NCI-H526 (cell line): ENCODE measurements around the gene SYT9.

Experiments used
- DNase-seq, 2 experiments: peaks; one replicate each; lab custom pipeline; 2025; lab: John Stamatoyannopoulos, UW

SYT9 gene

DNA sequence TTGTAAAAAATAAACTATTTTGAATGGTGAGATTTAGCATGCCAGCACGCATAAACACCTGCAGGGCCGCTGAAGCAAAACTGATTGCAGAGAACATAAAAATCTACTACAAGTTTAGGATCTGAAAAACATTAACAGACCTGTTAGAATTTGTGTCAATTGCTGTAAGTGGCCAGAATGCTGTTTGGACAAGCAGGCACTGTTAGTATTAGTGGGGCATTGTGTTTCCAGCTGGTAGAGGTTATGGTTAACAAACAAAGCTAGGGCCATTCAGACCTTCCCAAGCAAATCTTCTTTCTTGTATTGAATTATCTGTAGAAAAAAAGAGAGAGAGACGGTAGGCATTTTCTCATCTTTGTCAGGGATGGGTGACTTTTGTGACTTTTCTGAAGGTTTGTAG lies 176.0 kb downstream of the SYT9 start:
- DNase-seq, result no peak

DNA sequence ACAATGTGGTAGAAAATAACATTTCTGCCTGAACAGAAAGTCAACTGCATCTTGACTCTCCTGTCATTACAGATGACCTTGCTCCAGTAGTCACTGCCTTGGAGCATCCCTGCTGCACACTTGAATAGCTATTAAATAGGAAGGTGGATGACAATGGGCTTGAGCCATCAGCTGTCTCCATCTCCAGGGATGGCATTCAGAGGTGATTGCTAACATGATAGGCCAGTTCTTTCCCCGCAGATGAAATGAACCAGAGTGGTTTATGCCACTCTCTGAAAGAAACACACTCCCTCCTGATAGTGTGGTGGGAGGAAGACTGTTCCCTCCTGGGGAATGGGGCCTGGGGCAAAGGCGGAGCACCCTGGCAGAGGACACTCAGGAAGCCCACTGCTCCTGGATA lies 176.5 kb downstream of the SYT9 start:
- no peak for DNase-seq

- DNase-seq, result no peak
These were observed 178.8 kb downstream of the SYT9 start for GRCh38 chr11:7430496-7430895.

DNA sequence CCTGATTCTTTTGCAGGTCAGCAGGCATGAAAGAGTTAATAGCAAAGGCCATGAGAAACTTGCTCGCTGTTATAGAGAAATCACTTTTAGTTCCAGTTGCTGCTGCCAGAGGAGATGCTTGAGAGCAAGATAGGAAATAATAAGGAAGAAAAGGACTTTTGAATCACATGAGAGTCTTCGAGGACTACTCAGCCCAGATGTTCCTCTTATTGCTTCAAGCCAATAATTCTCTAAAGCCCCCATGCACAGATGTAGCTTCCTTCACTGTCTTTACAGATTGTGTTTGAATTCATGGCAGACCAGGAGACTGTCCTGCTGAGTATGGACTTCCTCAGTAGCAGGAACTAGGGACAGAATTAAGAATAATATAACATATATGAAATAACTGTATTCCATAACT lies 183.5 kb downstream of the SYT9 start:
- no peak for DNase-seq

DNA sequence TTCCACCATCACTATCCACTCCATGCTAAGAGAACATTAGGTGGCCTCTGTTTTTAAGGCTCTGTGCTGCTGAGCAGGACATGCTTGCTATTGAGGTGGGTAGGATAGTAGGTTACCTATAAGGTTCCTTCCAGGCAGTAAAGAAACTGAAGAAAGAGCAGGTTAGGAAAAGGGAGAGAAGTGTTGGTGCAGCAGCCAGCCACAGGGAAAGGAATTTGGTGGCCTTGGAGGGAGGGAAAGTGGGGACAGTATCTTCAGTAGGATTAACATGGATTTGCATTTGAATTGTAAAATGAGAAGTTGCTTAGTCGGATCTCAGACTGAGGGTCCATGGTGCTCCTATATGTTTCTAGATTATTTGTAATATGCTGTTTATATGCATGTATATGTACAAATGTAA lies 184.4 kb downstream of the SYT9 start:
- no peak for DNase-seq

DNA sequence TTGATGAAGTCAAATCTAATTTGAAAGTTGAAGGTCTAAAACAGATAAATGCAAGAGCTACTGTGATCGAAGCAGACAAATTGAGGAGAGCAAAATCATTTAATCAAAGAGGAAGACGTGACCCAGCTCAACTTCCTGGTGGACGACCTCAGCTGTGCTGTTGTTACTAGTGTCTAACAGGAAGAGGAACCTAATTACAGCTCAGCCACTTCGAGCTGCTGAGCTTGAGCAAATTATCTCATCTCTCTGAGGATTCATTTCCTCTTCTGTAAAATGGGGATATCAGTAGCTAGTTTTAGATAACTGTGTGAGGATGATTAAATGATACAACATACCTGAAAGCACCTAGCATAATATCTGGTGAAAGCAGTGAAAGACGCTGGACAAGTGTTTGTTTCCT lies 185.0 kb downstream of the SYT9 start:
- DNase-seq, result no peak

GRCh38 chr11:7437696-7438095 lies 186.0 kb downstream of the SYT9 start:
- DNase-seq, result no peak

DNA sequence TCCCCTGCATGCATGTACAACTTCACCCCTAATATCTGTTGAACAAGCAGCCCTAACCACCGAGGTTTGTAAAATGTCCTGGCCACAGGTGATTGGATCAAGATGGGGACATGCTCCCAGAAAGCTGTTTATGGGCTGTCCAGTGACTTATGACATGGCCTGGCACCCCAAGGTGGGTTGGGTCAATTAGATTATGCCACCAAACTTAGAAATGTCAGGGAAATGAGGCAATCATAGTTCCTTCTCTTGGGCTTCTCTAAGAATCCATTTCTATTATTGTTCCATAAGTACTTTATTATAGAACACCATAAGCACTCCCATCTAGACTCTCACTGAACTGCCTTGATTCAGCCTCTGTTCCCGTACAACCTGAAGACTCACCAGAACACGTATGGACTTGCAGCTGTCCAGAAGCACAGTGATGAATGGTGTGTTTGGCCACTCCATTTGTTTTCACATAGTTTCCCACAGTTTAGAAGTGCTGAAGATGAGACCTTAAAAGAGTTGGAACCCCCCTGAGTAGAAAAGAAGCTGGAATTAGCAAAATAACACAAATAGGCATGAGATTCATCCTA lies 188.1 kb downstream of the SYT9 start:
- DNase-seq, result no peak

- DNase-seq, result peak in 1 of 2 experiments; percentile 79
These were observed 191.0 kb downstream of the SYT9 start for GRCh38 chr11:7442588-7443215.

DNA sequence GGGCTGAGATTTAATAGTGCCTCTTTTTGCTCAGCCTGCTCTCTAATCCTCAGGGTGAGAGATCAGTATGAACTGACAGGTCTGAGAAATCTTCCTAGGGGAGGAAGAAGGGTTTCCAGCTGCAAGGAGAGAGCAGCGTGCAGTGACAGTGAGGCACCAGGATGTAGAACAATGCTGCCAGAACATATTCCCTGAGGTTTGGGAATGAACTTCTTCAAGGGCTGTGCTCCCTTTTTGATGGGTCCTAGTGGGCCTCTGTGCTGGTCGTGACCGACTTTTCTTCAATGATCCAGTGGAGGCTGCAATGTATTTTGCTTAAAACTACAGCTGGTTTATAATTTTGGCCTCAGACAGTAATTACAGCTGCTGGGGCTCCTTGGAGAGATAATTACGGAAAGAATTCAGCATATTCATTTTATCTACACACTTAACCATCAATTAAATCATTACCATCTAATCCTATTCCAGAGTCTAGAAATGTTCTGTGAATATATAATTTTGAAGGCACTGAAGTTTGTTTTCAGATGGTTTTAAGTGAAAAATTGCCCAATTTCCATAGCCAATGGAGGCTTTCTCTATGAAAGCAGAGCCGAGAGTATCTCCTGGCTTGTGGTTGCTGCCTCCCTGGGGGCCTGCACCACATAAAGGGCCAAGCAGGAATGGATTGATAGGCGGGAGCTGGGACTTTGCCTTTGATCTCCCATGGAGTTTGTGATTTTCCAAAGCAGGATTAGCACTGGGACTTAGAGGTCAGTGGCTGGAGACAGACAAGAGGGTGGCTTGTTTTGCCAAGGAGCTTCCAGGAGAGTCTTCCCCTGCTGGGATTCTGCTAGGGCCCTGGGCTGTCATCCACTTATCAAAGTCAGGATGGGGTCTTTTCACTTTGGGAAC lies 192.6 kb downstream of the SYT9 start:
- DNase-seq, result no peak

- no peak for DNase-seq
These were observed 193.9 kb downstream of the SYT9 start for GRCh38 chr11:7445564-7445963.

DNA sequence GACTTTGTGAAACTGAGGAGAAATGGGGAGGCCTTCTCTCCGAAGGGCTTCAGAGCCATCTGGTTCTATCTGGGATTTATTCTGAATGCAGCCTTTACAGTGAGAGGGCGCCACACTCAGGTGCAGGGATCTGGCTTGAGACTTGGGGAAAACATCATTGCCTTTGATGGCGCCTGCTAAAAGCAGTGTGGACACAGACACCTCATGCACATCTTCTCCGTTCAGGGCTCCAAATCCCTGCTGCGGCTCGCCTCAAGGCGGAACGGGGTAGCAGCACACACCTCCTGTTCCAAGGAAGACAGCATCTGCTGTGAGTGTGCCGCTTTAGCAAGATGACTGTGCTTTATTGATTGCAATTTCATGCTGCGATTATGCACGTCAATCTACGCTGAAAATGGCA lies 196.5 kb downstream of the SYT9 start:
- DNase-seq, result no peak

DNA sequence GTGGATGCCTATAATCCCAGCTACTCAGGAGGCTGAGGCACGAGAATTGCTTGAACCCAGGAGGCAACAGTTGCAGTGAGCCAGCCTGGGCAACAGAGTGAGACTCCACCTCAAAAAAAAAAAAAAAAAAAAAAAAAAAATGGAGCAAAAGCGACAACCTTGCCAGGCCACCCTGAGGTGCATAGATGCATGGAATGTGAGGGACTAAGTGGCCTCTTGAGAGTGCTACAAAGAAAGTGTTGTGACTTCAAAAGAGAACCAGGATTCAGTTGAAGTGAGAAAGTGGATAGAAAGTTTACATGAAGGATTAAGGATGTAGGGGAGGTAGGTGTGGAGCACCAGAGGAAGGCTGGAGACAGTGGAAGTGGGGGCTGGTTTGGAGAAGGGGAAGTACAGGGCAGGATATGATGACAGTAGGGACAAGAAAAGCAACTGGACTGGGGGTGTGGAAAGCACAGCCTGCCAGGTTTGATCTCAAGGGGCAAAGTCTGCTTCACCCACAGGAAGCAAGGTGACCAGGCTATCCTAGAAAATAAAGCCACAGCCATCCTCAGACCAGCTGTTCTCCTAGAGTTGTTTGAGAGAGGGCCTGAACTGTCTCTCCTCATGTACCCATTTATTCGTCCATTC lies 197.6 kb downstream of the SYT9 start:
- DNase-seq, result no peak

GRCh38 chr11:7449841-7450214 lies 198.1 kb downstream of the SYT9 start:
- DNase-seq, result peak in 1 of 2 experiments; percentile 28

DNA sequence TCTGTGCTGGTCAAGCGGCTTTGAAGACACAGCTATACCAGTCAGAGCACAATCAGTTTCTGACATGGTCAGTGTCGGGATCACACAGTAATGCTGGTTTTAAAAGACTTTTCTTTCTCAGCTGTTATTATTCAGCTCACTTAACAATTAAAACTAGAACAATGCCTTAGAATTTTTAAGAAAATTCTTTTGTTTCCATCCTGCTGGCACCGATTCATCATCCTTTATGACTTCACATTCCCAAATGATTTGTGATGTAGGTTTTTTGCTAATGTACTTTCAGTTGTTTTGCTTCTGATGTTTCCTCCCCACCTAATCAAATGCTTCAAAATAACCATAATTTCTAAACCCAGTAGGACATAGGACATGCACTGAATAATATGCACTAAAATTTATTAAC lies 199.1 kb downstream of the SYT9 start:
- no peak for DNase-seq

DNA sequence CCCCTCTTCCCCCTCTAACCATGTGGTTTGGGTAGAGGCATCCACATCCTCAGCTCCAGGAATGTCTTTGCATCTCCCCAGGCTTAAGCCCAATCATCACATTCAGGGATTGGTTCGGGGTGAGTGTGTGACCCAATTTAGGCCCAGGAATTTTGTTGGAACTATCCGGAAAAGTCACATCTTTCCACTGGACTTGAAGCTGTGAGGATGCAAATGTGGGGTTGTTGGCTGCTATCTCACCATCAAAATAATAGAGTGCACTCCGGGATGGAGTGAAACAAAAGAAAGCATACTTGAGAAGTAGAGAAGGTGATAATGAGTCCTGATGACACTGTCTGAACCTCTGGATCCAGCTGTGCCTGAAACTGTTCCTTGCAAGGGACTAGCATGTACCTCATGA lies 199.8 kb downstream of the SYT9 start:
- no peak for DNase-seq

DNA sequence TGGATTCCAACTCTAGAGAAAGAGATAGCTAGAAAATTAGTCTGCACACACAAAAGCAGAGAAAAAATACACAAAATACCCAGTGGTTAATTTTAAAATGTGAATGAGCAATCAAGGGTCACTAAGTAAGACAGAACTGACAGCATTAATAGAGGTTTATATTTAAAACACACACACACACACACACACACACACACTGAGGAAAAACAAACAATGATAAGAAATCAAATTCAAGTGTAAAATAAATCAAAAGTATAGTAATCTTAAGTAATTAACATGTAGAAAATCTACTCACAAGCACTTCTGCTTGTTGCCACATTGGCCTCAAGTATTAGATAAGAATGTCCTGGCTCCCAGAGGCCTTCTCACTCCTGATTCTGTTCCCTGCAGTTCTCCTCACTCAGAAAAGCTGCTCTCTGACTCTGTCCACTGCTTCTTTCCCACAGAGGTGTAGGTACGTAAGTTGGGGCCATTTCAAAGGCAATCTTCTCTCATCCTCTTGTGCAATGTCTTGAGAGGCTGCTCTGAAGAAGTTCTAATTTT lies 200.3 kb downstream of the SYT9 start:
- no peak for DNase-seq

DNA sequence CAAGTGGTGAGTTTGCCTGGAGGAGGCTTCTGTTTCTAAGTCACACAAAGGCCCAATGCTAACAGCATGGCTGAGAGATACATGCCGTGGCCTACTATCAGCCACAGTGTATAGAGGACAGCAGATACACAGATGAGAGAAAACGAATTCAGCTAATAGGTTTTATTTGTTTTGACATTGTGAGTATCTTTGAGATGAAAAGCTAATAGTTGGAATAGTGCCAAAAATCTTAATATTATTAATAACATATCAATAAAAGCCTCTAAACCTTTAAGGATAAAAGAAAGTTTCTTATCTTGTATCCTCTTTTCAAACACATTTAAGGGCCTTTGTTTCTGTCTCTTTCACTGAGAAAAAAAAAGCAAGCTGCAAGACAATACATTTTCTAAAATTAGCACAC lies 203.2 kb downstream of the SYT9 start:
- DNase-seq, result no peak

GRCh38 chr11:7457211-7457610 lies 205.5 kb downstream of the SYT9 start:
- no peak for DNase-seq

DNA sequence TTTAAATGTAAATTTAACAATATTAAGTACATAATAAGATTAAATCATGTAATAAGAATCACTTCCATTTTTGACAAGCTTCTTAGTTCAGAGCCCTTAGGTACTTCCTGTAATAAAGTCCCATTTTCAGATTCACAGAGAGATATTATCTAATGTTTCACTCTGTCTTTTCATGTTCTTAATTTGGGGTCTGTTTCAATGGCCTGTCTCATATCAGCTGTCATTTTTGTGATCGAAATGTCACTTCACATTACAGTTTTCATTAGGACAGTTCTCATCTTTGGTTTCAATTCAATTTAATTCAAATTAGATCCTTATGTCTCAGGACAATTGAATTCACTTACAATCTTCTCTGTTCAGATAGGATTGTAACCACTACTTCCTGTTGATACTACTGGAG lies 211.0 kb downstream of the SYT9 start:
- no peak for DNase-seq

GRCh38 chr11:7467652-7468051 lies 215.9 kb downstream of the SYT9 start:
- DNase-seq, result no peak

DNA sequence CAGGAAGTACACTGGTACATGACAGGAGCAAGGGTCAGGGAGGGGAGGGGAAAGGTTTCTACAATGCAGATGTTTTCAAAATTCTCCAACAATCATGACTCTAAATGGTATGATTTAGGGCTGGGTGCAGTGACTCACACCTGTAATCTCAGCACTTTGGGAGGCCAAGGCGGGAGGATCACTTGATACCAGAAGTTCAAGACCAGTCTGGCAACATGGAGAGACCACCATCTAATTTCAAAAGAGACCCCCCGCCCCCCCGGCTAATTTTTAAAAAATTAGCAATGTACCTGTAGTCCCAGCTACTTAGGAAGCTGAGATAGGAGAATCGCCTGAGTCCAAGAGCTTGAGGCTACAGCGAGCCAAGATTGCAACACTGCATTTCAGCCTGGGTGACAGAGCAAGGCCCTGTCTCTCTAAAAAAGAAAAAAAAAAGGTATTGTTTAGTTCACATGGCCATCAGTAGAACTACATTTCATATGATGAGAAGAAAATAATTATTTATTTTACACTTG lies 217.7 kb downstream of the SYT9 start:
- DNase-seq, result no peak
